Activated CD8-positive, alpha-beta T cell treated with anti-CD3 and anti-CD28 coated beads, Interleukin-2, amount 10 ng/mL, durations not matched to agents 7 days and 5 days (primary cell): ENCODE measurements around the gene EPS8. TPM values are rescaled to one million over a fixed set of nuclear protein-coding genes. Genes with fewer than 3 reads are reported as not detected.

Source experiments
- ATAC-seq: fragments of 150-1000 bp; cut with Tn5 transposase; one replicate; pipeline ENCODE4 v1.10.0; 2021; ENCODE audit warnings: moderate library complexity
- CTCF ChIA-PET: fragments of 350-600 bp; sonication (Branson Sonifier 250); formaldehyde crosslinking; loops from one replicate; lab custom pipeline; 2021; ENCODE audit warnings: antibody characterized with exemption; lab: Charles Lee
- POLR2A ChIA-PET: fragments of 350-600 bp; sonication (Branson Sonifier 250); formaldehyde crosslinking; loops from one replicate; lab custom pipeline; 2021; ENCODE audit warnings: antibody characterized with exemption; lab: Charles Lee
- DNase-seq: peaks from one replicate; pipeline ENCODE4 v3.0.0-alpha.2; 2020
- H3K27ac Mint-ChIP-seq: one replicate; pipeline ENCODE4 v1.8.0; 2021; ENCODE audit warnings: mild to moderate bottlenecking, mixed read lengths
- H3K27me3 Mint-ChIP-seq: one replicate; pipeline ENCODE4 v1.8.0; 2021; ENCODE audit warnings: low read depth, mixed read lengths
- H3K36me3 Mint-ChIP-seq: one replicate; pipeline ENCODE4 v1.8.0; 2021; ENCODE audit warnings: low read depth, mixed read lengths
- H3K4me1 Mint-ChIP-seq: one replicate; pipeline ENCODE4 v1.8.0; 2021; ENCODE audit warnings: low read depth, mixed read lengths
- H3K4me3 Mint-ChIP-seq: one replicate; pipeline ENCODE4 v1.8.0; 2021; ENCODE audit warnings: mild to moderate bottlenecking, mixed read lengths
- H3K9me3 Mint-ChIP-seq: one replicate; pipeline ENCODE4 v1.8.0; 2022; ENCODE audit warnings: mixed read lengths; ENCODE audit not compliant: insufficient read depth
- total RNA-seq, 2 experiments: library from RNA; stranded (reverse); gene quantifications; one replicate each; pipeline ENCODE4 v1.2.3, GENCODE V29; 2021

The EPS8 gene
- total RNA-seq, 2 experiments from 2014 or later: 1.0 to 2.2 TPM

- Mint-ChIP-seq H3K4me3 (no peak overlapping the region), H3K36me3 (no peaks in the 10 kb centered on the region), H3K27me3 (peaks cover 44% of the 10 kb centered on the region), H3K27ac (no peak overlapping the region), H3K4me1 (peaks cover 4% of the 10 kb centered on the region), H3K9me3 (no peaks in the 10 kb centered on the region)
- DNase-seq: no peak
- ChIA-PET POLR2A (no interaction called here), CTCF (no interaction called here)
- no peak for ATAC-seq
Measured at GRCh38 chr12:15794836-15795235, 5.6 kb upstream of the EPS8 start.

DNA sequence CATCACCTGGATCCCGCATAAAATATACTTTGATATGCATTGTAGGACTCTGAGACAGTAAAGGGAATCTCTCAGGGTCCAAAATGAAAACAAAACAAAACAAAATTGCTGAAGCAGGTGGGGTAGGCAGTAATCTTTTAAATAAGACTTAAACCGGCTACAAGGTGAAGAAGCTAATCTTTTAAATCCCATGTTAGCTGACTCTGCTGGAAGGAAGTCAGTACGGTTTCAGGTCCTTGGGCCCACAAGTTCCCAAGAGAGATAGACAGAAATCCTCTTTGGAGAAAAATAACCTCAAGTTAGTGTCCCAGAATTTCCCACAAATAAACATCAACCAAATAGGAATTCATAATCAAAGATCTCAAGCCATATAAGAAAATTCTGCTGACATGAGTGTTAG, 5.0 kb upstream of the EPS8 start:
- CTCF ChIA-PET: no interaction called here
- DNase-seq: no peak
- Mint-ChIP-seq H3K27me3 (peaks cover 43% of the 10 kb centered on the region), H3K36me3 (no peaks in the 10 kb centered on the region), H3K9me3 (no peaks in the 10 kb centered on the region), H3K27ac (no peak overlapping the region), H3K4me3 (no peak overlapping the region), H3K4me1 (peaks cover 6% of the 10 kb centered on the region)
- no peak for ATAC-seq
- POLR2A ChIA-PET: no interaction called here

GRCh38 chr12:15788233-15789219, 662 bp downstream of the EPS8 start:
- POLR2A ChIA-PET: interaction anchor here (0.9 to 1.0 kb wide), 2 partner anchors 70 to 94 kb away, joined by 3 read pairs; partner anchors contain the start of gene STRAP
- DNase-seq (peak; percentile 40), ATAC-seq (peak; percentile 50)

DNA sequence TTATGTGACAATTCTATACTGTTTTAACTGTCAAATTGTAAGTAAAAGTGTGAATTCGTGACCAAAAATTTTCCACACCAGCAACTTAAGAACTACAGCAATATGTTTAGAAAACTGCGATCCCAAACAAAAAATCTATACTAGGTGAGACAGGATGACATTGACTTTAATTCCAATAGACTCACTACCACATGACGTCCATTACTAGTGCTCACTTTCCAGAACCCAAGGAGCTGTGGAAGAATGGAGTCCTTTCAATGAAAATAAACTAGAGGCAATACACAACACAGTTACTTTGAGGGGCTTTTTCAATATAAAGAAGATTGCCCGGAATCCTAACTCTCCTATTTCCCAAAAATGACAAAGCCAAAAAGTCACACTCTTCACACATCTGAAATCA, 1.4 kb downstream of the EPS8 start:
- POLR2A ChIA-PET: interaction anchor here (0.9 kb wide), 1 partner anchor 94 kb away, joined by 3 read pairs; the partner anchor contains the start of gene STRAP

More at GRCh38 chr12:15788233-15789219, 662 bp downstream of the EPS8 start:
- Mint-ChIP-seq H3K4me1 (peaks cover 17% of the 10 kb centered on the region), H3K36me3 (no peaks in the 10 kb centered on the region), H3K4me3 (peak overlapping the region; percentile 85), H3K27me3 (peaks cover 57% of the 10 kb centered on the region), H3K9me3 (no peaks in the 10 kb centered on the region), H3K27ac (no peak overlapping the region)
- CTCF ChIA-PET: interaction anchor here (1.0 to 3.2 kb wide), 9 partner anchors 17 to 512 kb away, joined by 3 to 16 read pairs (median 5); partner anchors contain the start of gene DERA

GRCh38 chr12:15786772-15787171, 2.4 kb downstream of the EPS8 start:
- POLR2A ChIA-PET: no interaction called here
- CTCF ChIA-PET: no interaction called here
- Mint-ChIP-seq H3K36me3 (no peaks in the 10 kb centered on the region), H3K27ac (no peak overlapping the region), H3K4me1 (peaks cover 17% of the 10 kb centered on the region), H3K4me3 (no peak overlapping the region), H3K9me3 (no peaks in the 10 kb centered on the region), H3K27me3 (peaks cover 48% of the 10 kb centered on the region)
- ATAC-seq (no peak), DNase-seq (no peak)

More for the DNA sequence above, 1.4 kb downstream of the EPS8 start:
- Mint-ChIP-seq H3K4me1 (peaks cover 17% of the 10 kb centered on the region), H3K27me3 (peaks cover 57% of the 10 kb centered on the region), H3K4me3 (peak overlapping the region; percentile 85), H3K27ac (no peak overlapping the region), H3K9me3 (no peaks in the 10 kb centered on the region), H3K36me3 (no peaks in the 10 kb centered on the region)
- CTCF ChIA-PET: interaction anchor here (1.0 to 3.2 kb wide), 4 partner anchors 16 to 511 kb away, joined by 3 to 15 read pairs (median 9); no protein-coding TSS in a partner anchor
- DNase-seq (no peak), ATAC-seq (no peak)

DNA sequence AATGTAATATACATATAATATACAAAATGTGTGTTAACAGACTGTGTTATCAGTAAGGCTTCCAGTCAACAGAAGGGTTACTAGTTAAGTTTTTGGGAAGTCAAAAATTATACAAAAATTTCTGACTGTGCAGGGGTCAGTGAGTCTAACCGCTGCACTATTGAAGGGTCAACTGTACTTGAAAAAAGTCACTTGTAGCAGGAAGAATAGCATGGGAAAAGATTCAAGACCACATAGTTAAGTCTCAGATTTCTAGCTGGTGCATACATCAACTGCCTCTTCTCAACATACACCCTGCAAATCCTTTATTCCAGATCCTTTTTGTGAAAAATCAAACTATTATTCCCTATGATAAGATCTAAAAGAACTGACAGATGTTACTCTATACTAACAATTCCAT, 5.9 kb downstream of the EPS8 start:
- DNase-seq (no peak), ATAC-seq (no peak)
- CTCF ChIA-PET: no interaction called here
- no peaks in the 10 kb centered on the region for H3K9me3 Mint-ChIP-seq
- H3K27me3 Mint-ChIP-seq: peaks cover 41% of the 10 kb centered on the region
- no peaks in the 10 kb centered on the region for H3K36me3 Mint-ChIP-seq
- H3K4me3 Mint-ChIP-seq: no peak overlapping the region
- POLR2A ChIA-PET: no interaction called here
- H3K4me1 Mint-ChIP-seq: peaks cover 7% of the 10 kb centered on the region
- H3K27ac Mint-ChIP-seq: no peak overlapping the region

- peaks cover 37% of the 10 kb centered on the region for H3K27me3 Mint-ChIP-seq
- no peaks in the 10 kb centered on the region for H3K36me3 Mint-ChIP-seq
- ChIA-PET CTCF (no interaction called here), POLR2A (no interaction called here)
- H3K27ac Mint-ChIP-seq: no peak overlapping the region
- peaks cover 1% of the 10 kb centered on the region for H3K4me1 Mint-ChIP-seq
- no peak overlapping the region for H3K4me3 Mint-ChIP-seq
- DNase-seq: no peak
- ATAC-seq: no peak
- no peaks in the 10 kb centered on the region for H3K9me3 Mint-ChIP-seq
Measured at GRCh38 chr12:15782667-15783066, 6.5 kb downstream of the EPS8 start.

GRCh38 chr12:15779925-15780324, 9.3 kb downstream of the EPS8 start:
- no peak for ATAC-seq
- DNase-seq: no peak
- ChIA-PET POLR2A (no interaction called here), CTCF (no interaction called here)
- H3K36me3 Mint-ChIP-seq: no peaks in the 10 kb centered on the region
- no peak overlapping the region for H3K4me3 Mint-ChIP-seq
- no peaks in the 10 kb centered on the region for H3K9me3 Mint-ChIP-seq
- no peaks in the 10 kb centered on the region for H3K4me1 Mint-ChIP-seq
- H3K27me3 Mint-ChIP-seq: peaks cover 31% of the 10 kb centered on the region
- no peak overlapping the region for H3K27ac Mint-ChIP-seq

GRCh38 chr12:15778126-15778525, 11.1 kb downstream of the EPS8 start:
- no peaks in the 10 kb centered on the region for H3K9me3 Mint-ChIP-seq
- POLR2A ChIA-PET: no interaction called here
- peaks cover 20% of the 10 kb centered on the region for H3K27me3 Mint-ChIP-seq
- H3K27ac Mint-ChIP-seq: no peak overlapping the region
- H3K4me3 Mint-ChIP-seq: no peak overlapping the region
- ATAC-seq (no peak), DNase-seq (no peak)
- CTCF ChIA-PET: no interaction called here
- H3K36me3 Mint-ChIP-seq: no peaks in the 10 kb centered on the region
- H3K4me1 Mint-ChIP-seq: no peaks in the 10 kb centered on the region

- ATAC-seq (no peak), DNase-seq (no peak)
- Mint-ChIP-seq H3K4me3 (no peak overlapping the region), H3K36me3 (no peaks in the 10 kb centered on the region), H3K27me3 (peaks cover 23% of the 10 kb centered on the region), H3K4me1 (no peaks in the 10 kb centered on the region), H3K27ac (no peak overlapping the region), H3K9me3 (no peaks in the 10 kb centered on the region)
- POLR2A ChIA-PET: no interaction called here
- CTCF ChIA-PET: no interaction called here
Measured at GRCh38 chr12:15777355-15778012, 11.7 kb downstream of the EPS8 start.

GRCh38 chr12:15776532-15776931, 12.7 kb downstream of the EPS8 start:
- ChIA-PET POLR2A (no interaction called here), CTCF (no interaction called here)
- Mint-ChIP-seq H3K36me3 (no peaks in the 10 kb centered on the region), H3K9me3 (no peaks in the 10 kb centered on the region), H3K4me3 (no peak overlapping the region), H3K4me1 (no peaks in the 10 kb centered on the region), H3K27ac (no peak overlapping the region), H3K27me3 (peaks cover 23% of the 10 kb centered on the region)
- no peak for ATAC-seq
- DNase-seq: no peak

GRCh38 chr12:15774819-15775218, 14.4 kb downstream of the EPS8 start:
- H3K4me1 Mint-ChIP-seq: no peaks in the 10 kb centered on the region
- ATAC-seq (no peak), DNase-seq (no peak)
- no peak overlapping the region for H3K4me3 Mint-ChIP-seq
- H3K27me3 Mint-ChIP-seq: peaks cover 18% of the 10 kb centered on the region
- ChIA-PET CTCF (no interaction called here), POLR2A (no interaction called here)
- H3K9me3 Mint-ChIP-seq: no peaks in the 10 kb centered on the region
- H3K27ac Mint-ChIP-seq: no peak overlapping the region
- no peaks in the 10 kb centered on the region for H3K36me3 Mint-ChIP-seq
